HepG2 (cell line): Measurements from ENCODE around the gene SOX4. TPM values are rescaled to one million over a fixed set of nuclear protein-coding genes. Genes with fewer than 3 reads are reported as not detected.

Experiments
- CBX1 ChIP-seq: IDR thresholded peaks from one replicate; pipeline ENCODE4 v1.6.1; 2016; ENCODE audit warnings: antibody characterized with exemption, low read depth
- ESRRA ChIP-seq: sonication (generic); formaldehyde crosslinking; IDR thresholded peaks from 2 replicates; pipeline ENCODE4 v1.5.1; 2020; ENCODE audit warnings: mild to moderate bottlenecking, low read depth, missing genetic modification reagents
- KAT7 ChIP-seq: IDR thresholded peaks from 2 replicates; pipeline ENCODE4 v1.6.1; 2018; ENCODE audit warnings: borderline replicate concordance, missing compliant biosample characterization
- KLF11 ChIP-seq: IDR thresholded peaks from 2 replicates; pipeline ENCODE4 v1.6.1; 2016; ENCODE audit warnings: missing compliant biosample characterization
- POLR2AphosphoS2 ChIP-seq: IDR thresholded peaks from 2 replicates; pipeline ENCODE4 v1.6.1; 2011; ENCODE audit warnings: low read depth, low read length, improper control_type of control experiment
- REXO4 ChIP-seq: sonication (generic); formaldehyde crosslinking; IDR thresholded peaks from 2 replicates; pipeline ENCODE4 v1.8.0; 2022; ENCODE audit warnings: missing genetic modification reagents, mild to moderate bottlenecking, borderline replicate concordance
- ZNF207 ChIP-seq: fragments of 450-650 bp; IDR thresholded peaks from 2 replicates; pipeline ENCODE4 v1.6.1; 2016; ENCODE audit warnings: antibody characterized with exemption, borderline replicate concordance
- ZNF224 ChIP-seq: sonication (generic); formaldehyde crosslinking; IDR thresholded peaks from 2 replicates; pipeline ENCODE4 v1.5.0; 2020; ENCODE audit warnings: mild to moderate bottlenecking, missing genetic modification reagents
- ZNF460 ChIP-seq: sonication (generic); formaldehyde crosslinking; IDR thresholded peaks from 2 replicates; pipeline ENCODE4 v1.5.1; 2020; ENCODE audit warnings: missing genetic modification reagents, mild to moderate bottlenecking, borderline replicate concordance
- ZNF501 ChIP-seq: sonication (generic); formaldehyde crosslinking; IDR thresholded peaks from 2 replicates; pipeline ENCODE4 v1.5.1; 2020; ENCODE audit warnings: mild to moderate bottlenecking, moderate library complexity, missing genetic modification reagents
- ZNF607 ChIP-seq: sonication (generic); formaldehyde crosslinking; IDR thresholded peaks from 2 replicates; pipeline ENCODE4 v1.5.1; 2020; ENCODE audit warnings: missing genetic modification reagents, mild to moderate bottlenecking, borderline replicate concordance
- ZNF7 ChIP-seq: IDR thresholded peaks from 2 replicates; pipeline ENCODE4 v1.6.1; 2016; ENCODE audit warnings: missing biosample characterization, missing genetic modification reagents
- ZNF724P ChIP-seq: sonication (generic); formaldehyde crosslinking; IDR thresholded peaks from 2 replicates; pipeline ENCODE4 v1.8.0; 2022; ENCODE audit warnings: missing genetic modification reagents, borderline replicate concordance
- ZNF737 ChIP-seq: sonication (generic); formaldehyde crosslinking; IDR thresholded peaks from 2 replicates; pipeline ENCODE4 v1.5.0; 2020; ENCODE audit warnings: missing genetic modification reagents, mild to moderate bottlenecking, borderline replicate concordance
- polyA plus RNA-seq, 8 experiments: library from polyadenylated mRNA; depleted of rRNA in 3 of 8; stranded (reverse) in 7 of 8; unstranded in 1 of 8; fragments of >200 nt; fragmentation: Illumina TruSeq in 4 of 8; extraction: Trizol in 4 of 8; gene quantifications; 2 replicates each; pipeline versions ENCODE4 v1.2.1 to v1.2.3, GENCODE V29; 2011 to 2016; ENCODE audit warnings: low read depth in 4 of 8, missing spikeins in 1 of 8, mixed read lengths in 1 of 8; ENCODE audit not compliant: insufficient read depth in 1 of 8
- total RNA-seq, 5 experiments: library from RNA; depleted of rRNA; stranded (reverse); fragments of >200 nt; fragmentation: Illumina TruSeq; extraction: Trizol; gene quantifications; 2 replicates each; pipeline ENCODE4 v1.2.3, GENCODE V29; 2016; ENCODE audit warnings: low read depth in 1 of 5
- TF ChIP-seq, protein P1 (sequence below), 2 experiments: fragments of 450-650 bp in 1 of 2; sonication (generic) in 1 of 2; formaldehyde crosslinking; IDR thresholded peaks; 2 replicates each; pipeline versions ENCODE4 v1.5.0 to v1.8.0; 2020 to 2022; ENCODE audit warnings: mild to moderate bottlenecking in 1 of 2, missing genetic modification reagents in 1 of 2
- TF ChIP-seq, protein P2 (sequence below): sonication (generic); formaldehyde crosslinking; IDR thresholded peaks from 2 replicates; pipeline ENCODE4 v1.4.0; 2020; ENCODE audit warnings: missing genetic modification reagents, mild to moderate bottlenecking, borderline replicate concordance
- TF ChIP-seq, protein P3 (sequence below): IDR thresholded peaks from 2 replicates; pipeline ENCODE4 v1.6.1; 2018; ENCODE audit warnings: missing genetic modification reagents, mild to moderate bottlenecking, missing compliant biosample characterization
- TF ChIP-seq, protein P4 (sequence below): sonication (generic); formaldehyde crosslinking; IDR thresholded peaks from 2 replicates; pipeline ENCODE4 v1.5.1; 2020; ENCODE audit warnings: mild to moderate bottlenecking, missing genetic modification reagents, borderline replicate concordance
- TF ChIP-seq, protein P5 (sequence below): IDR thresholded peaks from 2 replicates; pipeline ENCODE4 v1.6.1; 2016; ENCODE audit warnings: control low read depth

Gene SOX4
- total and polyA plus RNA-seq, 2 of the 13 experiments (the other 11 are each of a cell fraction or from before 2014, with no cell fraction given) = 2.6 to 3.4 TPM

DNA sequence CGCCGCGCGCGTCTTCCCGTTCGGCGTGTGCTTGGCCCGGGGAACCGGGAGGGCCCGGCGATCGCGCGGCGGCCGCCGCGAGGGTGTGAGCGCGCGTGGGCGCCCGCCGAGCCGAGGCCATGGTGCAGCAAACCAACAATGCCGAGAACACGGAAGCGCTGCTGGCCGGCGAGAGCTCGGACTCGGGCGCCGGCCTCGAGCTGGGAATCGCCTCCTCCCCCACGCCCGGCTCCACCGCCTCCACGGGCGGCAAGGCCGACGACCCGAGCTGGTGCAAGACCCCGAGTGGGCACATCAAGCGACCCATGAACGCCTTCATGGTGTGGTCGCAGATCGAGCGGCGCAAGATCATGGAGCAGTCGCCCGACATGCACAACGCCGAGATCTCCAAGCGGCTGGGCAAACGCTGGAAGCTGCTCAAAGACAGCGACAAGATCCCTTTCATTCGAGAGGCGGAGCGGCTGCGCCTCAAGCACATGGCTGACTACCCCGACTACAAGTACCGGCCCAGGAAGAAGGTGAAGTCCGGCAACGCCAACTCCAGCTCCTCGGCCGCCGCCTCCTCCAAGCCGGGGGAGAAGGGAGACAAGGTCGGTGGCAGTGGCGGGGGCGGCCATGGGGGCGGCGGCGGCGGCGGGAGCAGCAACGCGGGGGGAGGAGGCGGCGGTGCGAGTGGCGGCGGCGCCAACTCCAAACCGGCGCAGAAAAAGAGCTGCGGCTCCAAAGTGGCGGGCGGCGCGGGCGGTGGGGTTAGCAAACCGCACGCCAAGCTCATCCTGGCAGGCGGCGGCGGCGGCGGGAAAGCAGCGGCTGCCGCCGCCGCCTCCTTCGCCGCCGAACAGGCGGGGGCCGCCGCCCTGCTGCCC lies 1.1 kb downstream of the SOX4 start (continued):
- no peak for TF ChIP-seq ZNF460 (CRISPR knock-in tag)
- TF ChIP-seq ZNF224 = no peak
- no peak; the same call in 1 of the 2 replicates for TF ChIP-seq ZNF501 (CRISPR knock-in tag)
- no peak for TF ChIP-seq ZNF207
- TF ChIP-seq ZNF607 (CRISPR knock-in tag) = peak; percentile 64; the same call in 1 of the 2 replicates
- peak; percentile 19; the same call in 1 of the 2 replicates for TF ChIP-seq ZNF724P (CRISPR knock-in tag)
- no peak for TF ChIP-seq POLR2AphosphoS2
- TF ChIP-seq, protein P1, sequence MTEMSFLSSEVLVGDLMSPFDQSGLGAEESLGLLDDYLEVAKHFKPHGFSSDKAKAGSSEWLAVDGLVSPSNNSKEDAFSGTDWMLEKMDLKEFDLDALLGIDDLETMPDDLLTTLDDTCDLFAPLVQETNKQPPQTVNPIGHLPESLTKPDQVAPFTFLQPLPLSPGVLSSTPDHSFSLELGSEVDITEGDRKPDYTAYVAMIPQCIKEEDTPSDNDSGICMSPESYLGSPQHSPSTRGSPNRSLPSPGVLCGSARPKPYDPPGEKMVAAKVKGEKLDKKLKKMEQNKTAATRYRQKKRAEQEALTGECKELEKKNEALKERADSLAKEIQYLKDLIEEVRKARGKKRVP (CRISPR knock-in tag; IDR thresholded peaks at IDR 0.05) = peak in 1 of 2 experiments; percentile 29; a peak in 2 of 4 replicates
- TF ChIP-seq KLF11 (CRISPR knock-in tag) = no peak
- TF ChIP-seq ZNF737 = no peak
- TF ChIP-seq, protein P2, sequence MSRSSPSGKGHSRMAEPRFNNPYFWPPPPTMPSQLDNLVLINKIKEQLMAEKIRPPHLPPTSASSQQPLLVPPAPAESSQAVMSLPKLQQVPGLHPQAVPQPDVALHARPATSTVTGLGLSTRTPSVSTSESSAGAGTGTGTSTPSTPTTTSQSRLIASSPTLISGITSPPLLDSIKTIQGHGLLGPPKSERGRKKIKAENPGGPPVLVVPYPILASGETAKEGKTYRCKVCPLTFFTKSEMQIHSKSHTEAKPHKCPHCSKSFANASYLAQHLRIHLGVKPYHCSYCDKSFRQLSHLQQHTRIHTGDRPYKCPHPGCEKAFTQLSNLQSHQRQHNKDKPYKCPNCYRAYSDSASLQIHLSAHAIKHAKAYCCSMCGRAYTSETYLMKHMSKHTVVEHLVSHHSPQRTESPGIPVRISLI (CRISPR knock-in tag) = no peak
- TF ChIP-seq KAT7 (CRISPR knock-in tag) = 0 out of 2 replicates have a peak, but pooled peaks have one; percentile 14
- TF ChIP-seq CBX1 = no peak
- TF ChIP-seq, protein P3, sequence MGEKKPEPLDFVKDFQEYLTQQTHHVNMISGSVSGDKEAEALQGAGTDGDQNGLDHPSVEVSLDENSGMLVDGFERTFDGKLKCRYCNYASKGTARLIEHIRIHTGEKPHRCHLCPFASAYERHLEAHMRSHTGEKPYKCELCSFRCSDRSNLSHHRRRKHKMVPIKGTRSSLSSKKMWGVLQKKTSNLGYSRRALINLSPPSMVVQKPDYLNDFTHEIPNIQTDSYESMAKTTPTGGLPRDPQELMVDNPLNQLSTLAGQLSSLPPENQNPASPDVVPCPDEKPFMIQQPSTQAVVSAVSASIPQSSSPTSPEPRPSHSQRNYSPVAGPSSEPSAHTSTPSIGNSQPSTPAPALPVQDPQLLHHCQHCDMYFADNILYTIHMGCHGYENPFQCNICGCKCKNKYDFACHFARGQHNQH (CRISPR knock-in tag) = no peak
- TF ChIP-seq, protein P4, sequence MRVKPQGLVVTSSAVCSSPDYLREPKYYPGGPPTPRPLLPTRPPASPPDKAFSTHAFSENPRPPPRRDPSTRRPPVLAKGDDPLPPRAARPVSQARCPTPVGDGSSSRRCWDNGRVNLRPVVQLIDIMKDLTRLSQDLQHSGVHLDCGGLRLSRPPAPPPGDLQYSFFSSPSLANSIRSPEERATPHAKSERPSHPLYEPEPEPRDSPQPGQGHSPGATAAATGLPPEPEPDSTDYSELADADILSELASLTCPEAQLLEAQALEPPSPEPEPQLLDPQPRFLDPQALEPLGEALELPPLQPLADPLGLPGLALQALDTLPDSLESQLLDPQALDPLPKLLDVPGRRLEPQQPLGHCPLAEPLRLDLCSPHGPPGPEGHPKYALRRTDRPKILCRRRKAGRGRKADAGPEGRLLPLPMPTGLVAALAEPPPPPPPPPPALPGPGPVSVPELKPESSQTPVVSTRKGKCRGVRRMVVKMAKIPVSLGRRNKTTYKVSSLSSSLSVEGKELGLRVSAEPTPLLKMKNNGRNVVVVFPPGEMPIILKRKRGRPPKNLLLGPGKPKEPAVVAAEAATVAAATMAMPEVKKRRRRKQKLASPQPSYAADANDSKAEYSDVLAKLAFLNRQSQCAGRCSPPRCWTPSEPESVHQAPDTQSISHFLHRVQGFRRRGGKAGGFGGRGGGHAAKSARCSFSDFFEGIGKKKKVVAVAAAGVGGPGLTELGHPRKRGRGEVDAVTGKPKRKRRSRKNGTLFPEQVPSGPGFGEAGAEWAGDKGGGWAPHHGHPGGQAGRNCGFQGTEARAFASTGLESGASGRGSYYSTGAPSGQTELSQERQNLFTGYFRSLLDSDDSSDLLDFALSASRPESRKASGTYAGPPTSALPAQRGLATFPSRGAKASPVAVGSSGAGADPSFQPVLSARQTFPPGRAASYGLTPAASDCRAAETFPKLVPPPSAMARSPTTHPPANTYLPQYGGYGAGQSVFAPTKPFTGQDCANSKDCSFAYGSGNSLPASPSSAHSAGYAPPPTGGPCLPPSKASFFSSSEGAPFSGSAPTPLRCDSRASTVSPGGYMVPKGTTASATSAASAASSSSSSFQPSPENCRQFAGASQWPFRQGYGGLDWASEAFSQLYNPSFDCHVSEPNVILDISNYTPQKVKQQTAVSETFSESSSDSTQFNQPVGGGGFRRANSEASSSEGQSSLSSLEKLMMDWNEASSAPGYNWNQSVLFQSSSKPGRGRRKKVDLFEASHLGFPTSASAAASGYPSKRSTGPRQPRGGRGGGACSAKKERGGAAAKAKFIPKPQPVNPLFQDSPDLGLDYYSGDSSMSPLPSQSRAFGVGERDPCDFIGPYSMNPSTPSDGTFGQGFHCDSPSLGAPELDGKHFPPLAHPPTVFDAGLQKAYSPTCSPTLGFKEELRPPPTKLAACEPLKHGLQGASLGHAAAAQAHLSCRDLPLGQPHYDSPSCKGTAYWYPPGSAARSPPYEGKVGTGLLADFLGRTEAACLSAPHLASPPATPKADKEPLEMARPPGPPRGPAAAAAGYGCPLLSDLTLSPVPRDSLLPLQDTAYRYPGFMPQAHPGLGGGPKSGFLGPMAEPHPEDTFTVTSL = no peak
- TF ChIP-seq ESRRA = no peak
- TF ChIP-seq ZNF7 (CRISPR knock-in tag) = no peak
- no peak for TF ChIP-seq REXO4
- TF ChIP-seq, protein P5, sequence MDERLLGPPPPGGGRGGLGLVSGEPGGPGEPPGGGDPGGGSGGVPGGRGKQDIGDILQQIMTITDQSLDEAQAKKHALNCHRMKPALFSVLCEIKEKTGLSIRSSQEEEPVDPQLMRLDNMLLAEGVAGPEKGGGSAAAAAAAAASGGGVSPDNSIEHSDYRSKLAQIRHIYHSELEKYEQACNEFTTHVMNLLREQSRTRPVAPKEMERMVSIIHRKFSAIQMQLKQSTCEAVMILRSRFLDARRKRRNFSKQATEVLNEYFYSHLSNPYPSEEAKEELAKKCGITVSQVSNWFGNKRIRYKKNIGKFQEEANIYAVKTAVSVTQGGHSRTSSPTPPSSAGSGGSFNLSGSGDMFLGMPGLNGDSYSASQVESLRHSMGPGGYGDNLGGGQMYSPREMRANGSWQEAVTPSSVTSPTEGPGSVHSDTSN (CRISPR knock-in tag) = no peak
